ENCODE measurements around the gene ALDH16A1. TPM values are rescaled to one million over a fixed set of nuclear protein-coding genes. Genes with fewer than 3 reads are reported as not detected.
"Not testable (repeated sequence)": the region's sequence is repeated elsewhere in the genome, so short reads cannot be mapped to it uniquely, and the experiment has no call there.

The ALDH16A1 gene
- total RNA-seq, 2 donors from 2014 or later = 17.3 to 24.2 TPM

DNA sequence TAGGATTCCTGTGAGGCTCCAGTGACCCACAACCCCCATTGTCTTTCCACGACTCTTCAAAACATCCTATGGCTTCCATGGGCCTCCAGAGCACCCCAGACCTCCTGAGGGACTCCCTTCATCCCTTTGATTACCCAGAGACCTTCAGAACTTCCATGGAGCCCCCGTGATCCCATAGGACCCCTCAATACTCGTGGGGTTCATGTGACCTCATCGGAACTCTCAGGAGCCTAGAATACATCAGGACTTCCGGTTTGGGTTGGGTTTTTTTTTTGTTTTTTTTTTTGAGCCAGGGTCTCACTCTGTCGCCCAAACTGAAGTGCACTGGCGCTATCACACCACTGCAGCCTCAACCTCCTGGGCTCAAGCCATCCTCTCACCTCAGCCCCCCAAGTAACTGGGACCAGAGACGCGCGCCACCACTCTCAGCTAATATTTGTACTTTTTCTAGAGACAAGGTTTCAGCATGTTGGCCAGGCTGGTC lies 774 bp downstream of the ALDH16A1 start:
- intact Hi-C loops (cut with DNase I) = loop anchor here in 1 of 2 donors (5.0 kb wide), 1 partner anchor 686 kb away; no protein-coding TSS in a partner anchor
- DNase-seq (ENCODE audit: low spot score) = no peak

DNA sequence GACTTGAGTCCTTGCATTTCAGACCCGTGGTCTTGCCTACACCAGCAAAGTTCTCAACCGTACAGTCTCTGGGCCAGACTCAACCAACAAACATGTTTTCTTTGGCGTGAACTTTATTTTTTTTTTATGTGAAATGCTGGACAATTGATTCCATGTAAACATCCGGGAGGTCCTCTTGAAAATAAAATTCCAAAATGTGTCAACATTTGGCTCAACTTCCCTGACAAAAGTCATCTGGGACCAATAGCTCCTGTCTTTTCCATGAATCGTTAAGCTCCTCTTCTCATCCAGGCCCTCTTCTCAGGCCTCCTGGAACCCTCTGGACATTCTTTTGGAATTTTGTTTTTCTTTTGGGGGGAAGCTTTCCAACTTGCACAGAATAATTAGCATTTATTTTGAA lies 2.7 kb downstream of the ALDH16A1 start:
- DNase-seq (ENCODE audit: low spot score) = no peak
- intact Hi-C loops (cut with DNase I) = no loop called here

DNA sequence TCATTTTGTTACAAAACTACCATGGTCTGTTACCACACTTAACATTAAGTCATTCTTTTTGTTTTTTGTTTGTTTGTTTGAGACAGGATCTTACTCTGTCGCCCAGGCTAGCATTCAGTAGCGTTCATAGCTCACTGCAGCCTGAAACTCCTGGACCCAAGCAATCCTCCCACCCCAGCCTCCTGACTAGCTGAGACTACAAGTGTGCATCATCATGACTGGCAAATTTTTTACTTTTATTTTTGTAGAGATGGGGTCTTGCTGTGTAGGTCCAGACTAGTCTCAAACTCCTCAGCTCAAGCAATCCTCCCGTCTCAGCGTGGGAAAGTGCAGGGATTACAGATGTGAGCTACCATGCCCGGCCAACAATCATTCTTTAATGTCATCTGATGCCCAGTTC lies 3.3 kb downstream of the ALDH16A1 start:
- intact Hi-C loops (cut with DNase I) = no loop called here
- DNase-seq (ENCODE audit: low spot score) = no peak

DNA sequence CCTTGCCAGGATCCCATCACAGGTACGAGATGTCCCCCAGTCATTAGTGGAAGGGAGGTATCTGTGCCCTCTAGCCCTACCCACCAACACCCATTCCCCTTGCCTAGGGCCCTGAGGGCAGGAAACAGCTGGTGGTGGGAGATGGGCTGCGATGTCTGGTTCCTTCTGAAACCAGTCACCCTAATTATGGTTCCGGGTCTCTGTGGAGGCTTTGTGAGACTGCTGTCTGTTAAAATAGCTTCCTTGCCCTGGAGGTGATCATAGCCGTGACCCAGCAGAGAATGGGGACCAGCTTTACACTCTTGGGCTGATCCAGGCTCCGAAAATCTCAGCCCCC lies 5.5 kb downstream of the ALDH16A1 start:
- DNase-seq (ENCODE audit: low spot score) = no peak
- intact Hi-C loops (cut with DNase I) = no loop called here

DNA sequence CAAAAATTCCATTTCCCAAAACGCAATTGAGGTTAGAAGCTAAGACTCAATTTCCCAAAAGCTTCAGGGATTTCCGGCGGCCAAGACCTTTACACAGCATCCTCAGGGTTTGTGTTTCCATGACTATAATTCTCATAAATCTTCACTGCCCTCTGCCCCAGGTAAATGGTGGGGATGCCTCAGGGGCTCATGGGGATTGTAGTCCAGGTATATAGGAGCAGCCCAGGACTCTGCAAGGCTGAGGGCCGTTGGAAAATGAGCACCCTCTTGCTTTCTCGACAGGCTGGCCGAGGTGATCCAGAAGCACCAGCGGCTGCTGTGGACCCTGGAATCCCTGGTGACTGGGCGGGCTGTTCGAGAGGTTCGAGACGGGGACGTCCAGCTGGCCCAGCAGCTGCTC lies 6.4 kb downstream of the ALDH16A1 start:
- intact Hi-C loops (cut with DNase I) = no loop called here
- no peak for DNase-seq (ENCODE audit: low spot score)

DNA sequence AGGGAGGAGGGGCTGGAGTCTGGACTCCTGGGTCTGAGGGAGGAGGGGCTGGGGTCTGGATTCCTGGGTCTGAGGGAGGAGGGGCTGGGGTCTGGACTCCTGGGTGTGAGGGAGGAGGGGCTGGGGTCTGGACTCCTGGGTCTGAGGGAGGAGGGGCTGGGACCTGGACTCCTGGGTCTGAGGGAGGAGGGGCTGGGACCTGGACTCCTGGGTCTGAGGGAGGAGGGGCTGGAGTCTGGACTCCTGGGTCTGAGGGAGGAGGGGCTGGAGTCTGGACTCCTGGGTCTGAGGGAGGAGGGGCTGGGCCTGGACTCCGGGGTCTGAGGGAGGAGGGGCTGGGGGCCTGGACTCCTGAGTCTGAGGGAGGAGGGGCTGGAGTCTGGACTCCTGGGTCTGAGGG lies 8.1 kb downstream of the ALDH16A1 start:
- DNase-seq (ENCODE audit: low spot score); intact Hi-C loops (cut with DNase I): not testable (repeated sequence)

DNA sequence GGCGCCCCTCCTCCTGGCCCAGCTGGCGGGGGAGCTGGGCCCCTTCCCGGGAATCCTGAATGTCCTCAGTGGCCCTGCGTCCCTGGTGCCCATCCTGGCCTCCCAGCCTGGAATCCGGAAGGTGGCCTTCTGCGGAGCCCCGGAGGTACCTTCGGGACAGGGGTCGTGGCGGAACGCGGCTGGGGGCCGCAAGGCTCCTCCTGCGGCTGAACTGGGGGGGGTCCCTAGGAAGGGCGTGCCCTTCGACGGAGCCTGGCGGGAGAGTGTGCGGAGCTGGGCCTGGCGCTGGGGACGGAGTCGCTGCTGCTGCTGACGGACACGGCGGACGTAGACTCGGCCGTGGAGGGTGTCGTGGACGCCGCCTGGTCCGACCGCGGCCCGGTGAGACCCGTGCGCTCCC lies 8.6 kb downstream of the ALDH16A1 start:
- DNase-seq (ENCODE audit: low spot score) = no peak
- intact Hi-C loops (cut with DNase I) = no loop called here

DNA sequence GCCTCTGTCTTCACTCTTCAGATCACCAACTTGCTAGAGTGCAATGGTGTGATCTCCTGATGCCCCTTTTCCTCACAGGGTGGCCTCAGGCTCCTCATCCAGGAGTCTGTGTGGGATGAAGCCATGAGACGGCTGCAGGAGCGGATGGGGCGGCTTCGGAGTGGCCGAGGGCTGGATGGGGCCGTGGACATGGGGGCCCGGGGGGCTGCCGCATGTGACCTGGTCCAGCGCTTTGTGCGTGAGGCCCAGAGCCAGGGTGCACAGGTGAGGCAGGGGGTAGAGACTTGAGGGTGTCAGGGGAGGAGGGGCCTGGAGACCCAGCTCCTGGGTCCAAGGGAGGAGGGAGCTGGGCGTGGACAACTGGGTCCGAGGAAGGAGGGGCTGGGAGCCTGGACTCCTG lies 9.5 kb downstream of the ALDH16A1 start:
- intact Hi-C loops (cut with DNase I) = no loop called here
- no peak for DNase-seq (ENCODE audit: low spot score)

DNA sequence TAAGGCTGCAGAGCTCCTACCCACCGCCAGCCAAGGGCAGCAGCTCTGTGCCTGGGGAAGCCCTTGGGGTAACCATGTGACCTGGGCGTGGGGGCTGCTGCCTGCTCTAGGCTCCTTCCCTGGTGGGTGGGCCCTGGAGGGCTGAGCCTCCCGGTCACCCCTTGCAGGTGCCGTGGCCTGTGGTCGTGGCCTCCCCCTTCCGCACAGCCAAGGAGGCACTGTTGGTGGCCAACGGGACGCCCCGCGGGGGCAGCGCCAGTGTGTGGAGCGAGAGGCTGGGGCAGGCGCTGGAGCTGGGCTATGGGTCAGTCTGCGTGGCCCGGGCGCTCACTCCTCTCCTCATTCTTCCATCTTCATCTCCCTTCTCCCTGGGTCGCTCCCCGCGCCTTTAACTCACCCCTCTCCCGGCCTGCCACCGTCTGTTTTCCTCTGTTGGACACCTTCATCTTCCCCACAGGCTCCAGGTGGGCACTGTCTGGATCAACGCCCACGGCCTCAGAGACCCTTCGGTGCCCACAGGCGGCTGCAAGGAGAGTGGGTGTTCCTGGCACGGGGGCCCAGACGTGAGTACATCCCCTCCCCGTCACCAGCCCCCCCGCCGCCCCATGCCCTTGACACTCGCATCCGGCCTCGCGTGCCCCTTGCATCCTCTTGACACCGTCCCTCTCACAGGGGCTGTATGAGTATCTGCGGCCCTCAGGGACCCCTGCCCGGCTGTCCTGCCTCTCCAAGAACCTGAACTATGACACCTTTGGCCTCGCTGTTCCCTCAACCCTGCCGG lies 11.1 kb downstream of the ALDH16A1 start:
- DNase-seq (ENCODE audit: low spot score) = no peak
- intact Hi-C loops (cut with DNase I) = no loop called here

DNA sequence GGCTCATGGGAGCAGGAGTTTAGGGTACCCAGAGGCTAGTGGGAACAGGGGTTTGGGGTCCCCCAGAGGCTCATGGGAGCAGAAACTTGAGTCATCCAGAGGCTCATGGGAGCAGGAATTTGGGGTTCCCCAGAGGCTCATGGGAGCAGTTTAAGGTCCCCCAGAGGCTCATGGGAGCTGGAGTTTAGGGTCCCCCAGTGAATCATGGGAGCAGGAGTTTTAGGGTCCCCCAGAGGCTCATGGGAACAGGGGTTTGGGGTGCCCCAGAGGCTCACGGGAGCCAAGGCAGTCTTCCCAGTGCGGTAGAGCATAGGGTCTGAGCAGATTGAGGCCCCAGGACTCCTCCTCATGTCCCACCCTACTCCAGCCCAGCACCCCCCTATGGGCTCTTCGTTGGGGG lies 12.3 kb downstream of the ALDH16A1 start:
- intact Hi-C loops (cut with DNase I) = no loop called here
- DNase-seq (ENCODE audit: low spot score) = no peak

DNA sequence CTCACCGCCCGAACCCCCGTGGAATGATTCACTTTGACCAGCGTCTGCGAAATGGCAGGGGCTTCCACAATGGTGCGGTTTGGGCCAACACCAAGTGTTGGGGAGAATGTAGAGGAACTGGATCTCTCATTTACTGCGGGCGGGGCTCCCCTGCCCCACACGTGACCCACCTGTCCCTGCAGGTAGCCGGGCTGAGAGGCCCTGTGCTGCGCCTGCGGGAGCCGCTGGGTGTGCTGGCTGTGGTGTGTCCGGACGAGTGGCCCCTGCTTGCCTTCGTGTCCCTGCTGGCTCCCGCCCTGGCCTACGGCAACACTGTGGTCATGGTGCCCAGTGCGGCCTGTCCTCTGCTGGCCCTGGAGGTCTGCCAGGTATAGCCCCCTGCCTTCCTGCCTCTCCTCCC lies 15.2 kb downstream of the ALDH16A1 start:
- no peak for DNase-seq (ENCODE audit: low spot score)
- intact Hi-C loops (cut with DNase I) = no loop called here

DNA sequence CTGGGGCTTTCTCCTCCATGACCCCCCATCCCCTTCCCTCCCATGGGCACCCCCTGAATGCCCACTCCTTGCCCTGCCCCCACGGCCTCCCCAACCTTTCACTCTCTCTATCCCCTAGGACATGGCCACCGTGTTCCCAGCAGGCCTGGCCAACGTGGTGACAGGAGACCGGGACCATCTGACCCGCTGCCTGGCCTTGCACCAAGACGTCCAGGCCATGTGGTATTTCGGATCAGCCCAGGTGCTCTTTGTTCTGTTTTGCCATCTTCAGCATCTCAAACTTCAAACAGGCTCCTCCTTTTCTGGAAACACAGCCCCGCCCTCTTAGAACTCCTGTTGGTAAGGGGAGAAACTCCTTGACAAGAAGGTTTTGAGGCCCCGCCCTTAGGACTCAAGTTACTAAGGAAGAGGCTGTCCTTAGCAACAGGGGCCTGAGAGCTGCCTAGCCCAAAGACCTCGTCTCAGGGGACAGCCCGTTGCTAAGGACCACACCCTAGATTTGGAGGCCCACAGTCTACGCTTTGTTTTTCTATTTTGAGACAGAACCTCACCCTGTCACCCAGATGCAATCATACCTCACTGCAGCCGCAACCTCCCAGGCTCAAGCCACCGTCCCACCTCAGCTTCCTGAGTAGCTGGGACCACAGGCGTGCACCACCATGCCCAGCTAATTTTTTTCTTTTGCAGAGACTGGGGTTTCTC lies 15.9 kb downstream of the ALDH16A1 start:
- intact Hi-C loops (cut with DNase I) = no loop called here
- peak; percentile 91 for DNase-seq (ENCODE audit: low spot score)

DNA sequence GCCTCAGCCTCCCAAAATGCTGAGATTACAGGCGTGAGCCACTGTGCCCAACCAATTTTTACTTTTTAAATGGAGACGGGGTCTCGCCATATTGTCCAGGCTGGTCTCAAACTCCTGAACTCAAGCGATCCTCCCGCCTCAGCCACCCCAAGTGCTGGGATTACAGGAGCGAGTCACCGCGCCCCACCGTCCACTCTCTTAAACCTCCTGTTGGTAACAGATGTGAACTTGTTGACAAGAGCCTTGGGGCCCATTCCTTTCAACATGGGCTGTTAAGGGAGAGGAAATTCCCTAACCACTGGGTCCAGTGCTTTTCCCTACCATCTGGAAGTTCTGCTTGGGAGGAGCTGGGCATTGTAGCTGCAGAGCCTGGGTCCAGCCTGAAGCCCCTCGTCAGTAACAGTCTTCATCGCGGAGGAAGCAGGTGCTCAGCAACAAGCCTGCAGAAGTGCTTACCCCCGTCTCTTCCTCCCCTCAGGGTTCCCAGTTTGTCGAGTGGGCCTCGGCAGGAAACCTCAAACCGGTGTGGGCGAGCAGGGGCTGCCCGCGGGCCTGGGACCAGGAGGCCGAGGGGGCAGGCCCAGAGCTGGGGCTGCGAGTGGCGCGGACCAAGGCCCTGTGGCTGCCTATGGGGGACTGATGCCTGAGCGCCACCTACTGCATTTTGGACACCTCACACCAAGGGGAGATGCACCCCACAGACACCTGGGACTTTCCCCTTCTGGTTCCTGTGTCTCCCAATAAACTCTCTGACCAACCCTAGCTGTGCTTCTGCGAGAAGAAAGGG lies 17.0 kb downstream of the ALDH16A1 start:
- no peak for DNase-seq (ENCODE audit: low spot score)
- intact Hi-C loops (cut with DNase I) = no loop called here

DNA sequence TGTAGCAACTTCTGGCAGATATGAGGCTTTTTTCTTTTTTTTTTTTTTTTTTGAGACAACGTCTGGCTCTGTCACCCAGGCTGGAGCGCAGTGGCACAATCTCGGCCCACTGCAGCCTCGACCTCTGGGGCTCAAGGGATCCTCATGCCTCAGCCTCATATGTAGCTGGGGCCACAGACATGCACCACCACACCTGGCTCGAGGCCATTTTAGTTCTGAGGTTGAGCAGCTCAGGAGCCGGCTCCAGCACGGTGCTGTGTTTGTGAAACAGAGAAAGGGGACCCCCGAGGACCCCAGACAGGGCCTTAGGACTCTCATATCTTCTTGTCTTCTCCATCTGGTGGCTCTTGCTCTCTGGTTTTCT lies 17.6 kb downstream of the ALDH16A1 start:
- no peak for DNase-seq (ENCODE audit: low spot score)
- intact Hi-C loops (cut with DNase I) = no loop called here

DNA sequence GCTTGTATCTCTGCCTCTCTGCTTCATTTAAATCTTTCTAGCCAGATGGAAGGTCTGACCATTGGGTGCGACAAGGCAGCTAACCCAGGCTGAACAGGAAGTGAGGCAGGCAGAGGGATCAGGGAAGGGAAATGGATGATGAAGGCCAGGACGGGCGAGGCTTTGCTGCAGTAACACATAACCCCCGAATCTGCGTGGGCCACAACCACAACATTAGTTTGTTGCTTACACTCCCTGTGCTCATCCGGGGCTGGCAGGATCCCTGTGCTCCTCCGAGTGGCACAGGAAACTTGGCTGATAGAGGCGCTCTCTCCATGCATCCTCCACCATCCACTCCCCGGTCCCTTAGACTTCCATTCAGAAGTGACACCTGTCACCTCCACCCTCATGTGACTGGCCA lies 19.9 kb downstream of the ALDH16A1 start:
- intact Hi-C loops (cut with DNase I) = no loop called here
- DNase-seq (ENCODE audit: low spot score) = no peak

DNA sequence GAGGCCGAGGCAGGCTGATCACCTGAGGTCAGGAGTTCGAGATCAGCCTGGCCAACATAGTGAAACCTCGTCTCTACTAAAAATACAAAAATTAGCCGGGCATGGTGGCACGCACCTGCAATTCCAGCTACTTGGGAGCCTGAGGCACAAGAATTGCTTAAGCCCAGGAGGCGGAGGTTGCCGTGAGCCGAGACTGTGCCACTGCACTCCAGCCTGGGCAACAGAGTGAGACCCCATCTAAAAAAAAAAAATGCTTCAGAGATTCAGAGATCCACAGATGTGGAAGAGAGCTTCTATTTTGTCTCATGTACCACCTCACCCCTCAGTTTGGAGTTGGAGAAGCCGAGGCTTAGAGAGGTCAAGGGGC lies 20.5 kb downstream of the ALDH16A1 start:
- DNase-seq (ENCODE audit: low spot score); intact Hi-C loops (cut with DNase I): not testable (repeated sequence)

DNA sequence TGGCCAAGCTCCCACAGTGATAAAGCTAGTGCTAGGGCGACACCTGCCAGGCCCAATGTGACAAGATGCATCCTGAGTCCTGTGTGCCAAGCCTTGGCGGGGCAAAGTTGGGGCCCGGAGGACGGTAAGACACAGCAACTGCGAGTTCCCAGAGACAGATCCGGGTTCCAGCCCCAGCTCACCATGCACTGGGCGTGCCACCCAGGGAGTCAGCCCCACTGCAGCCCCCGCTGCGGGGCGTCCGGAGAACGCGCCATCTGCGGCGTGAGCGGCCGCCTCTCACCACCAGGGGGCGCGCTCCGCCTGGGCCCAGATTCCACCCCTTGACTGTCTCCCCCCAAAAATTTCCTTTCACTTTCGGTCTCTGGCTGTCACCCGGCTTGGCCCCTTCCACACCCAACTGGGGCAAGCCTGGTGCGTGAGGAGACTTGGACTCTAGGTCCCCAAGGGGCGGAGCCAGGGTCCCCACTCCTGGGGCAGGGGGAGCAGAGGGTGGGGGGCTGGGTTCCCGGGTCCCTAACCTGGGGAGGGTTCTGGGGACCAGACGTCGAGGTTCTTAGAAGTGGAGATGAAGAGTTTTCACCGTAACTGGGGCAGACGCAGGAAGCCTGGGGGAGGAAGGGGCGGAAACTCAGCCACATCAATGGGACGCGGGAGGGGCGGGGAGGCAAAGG lies 21.0 kb downstream of the ALDH16A1 start, which contains the start of gene FLT3LG:
Gene FLT3LG, plus strand, starts transcription at position 348 of the 674 bp plus-strand sequence. CDS start 425 bp downstream, outside the sequence.
- intact Hi-C loops (cut with DNase I) = no loop called here
- DNase-seq (ENCODE audit: low spot score) = peak; percentile 93

DNA sequence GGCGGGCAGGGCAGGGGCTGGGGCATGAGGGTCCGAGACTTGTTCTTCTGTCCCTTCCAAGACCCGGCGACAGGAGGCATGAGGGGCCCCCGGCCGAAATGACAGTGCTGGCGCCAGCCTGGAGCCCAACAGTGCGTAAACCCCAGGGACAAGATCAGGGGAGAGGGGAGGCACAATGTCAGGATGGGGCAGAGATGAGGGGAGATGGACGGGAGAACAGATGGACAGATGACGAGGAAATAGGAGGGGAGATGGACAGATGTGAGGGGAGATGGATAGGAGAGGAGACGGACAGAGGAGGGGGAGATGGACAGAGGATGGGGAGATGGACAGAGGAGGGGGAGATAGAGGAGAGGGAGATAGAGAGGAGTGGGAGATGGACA lies 21.5 kb downstream of the ALDH16A1 start:
- intact Hi-C loops (cut with DNase I) = no loop called here

DNA sequence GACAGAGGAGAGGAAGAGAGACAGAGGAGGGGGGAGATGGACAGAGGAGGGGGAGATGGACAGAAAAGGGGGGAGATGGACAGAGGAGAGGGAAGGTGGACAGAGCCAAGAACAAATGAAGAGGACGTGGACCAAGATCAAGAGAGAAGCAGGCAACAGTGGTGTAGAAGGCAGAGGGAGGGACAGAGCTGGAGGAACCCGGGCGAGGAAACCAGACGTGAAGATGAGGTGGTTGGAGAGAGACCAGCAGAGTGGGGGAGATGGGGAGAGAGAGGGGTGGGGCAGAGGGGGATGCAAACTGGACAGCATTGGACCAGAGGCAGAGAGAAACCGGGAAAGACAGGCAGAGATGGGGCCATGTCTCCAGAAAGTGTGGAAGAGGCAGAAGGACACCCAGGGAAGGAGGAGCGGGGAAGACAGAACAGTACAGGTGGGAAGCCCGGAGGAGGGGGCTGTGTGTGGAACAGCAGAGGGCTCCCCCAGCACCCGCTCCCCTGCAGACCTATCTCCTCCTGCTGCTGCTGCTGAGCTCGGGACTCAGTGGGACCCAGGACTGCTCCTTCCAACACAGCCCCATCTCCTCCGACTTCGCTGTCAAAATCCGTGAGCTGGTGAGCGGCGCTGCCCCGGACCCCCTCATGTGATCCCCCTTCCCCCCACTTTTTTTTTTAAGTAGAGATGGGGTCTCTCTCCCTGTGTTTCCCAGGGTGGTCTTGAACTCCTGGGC lies 22.3 kb downstream of the ALDH16A1 start:
- no peak for DNase-seq (ENCODE audit: low spot score)
- intact Hi-C loops (cut with DNase I) = no loop called here

More for the DNA sequence above, 21.5 kb downstream of the ALDH16A1 start:
- DNase-seq (ENCODE audit: low spot score) = no peak
